A172 (cell line): ENCODE results near the gene KLF5. TPM values are rescaled to one million over a fixed set of nuclear protein-coding genes. Genes with fewer than 3 reads are reported as not detected.

Source experiments
- DNase-seq: peaks from one replicate; pipeline ENCODE4 v3.0.0-alpha.2; 2015; ENCODE audit warnings: low spot score
- total RNA-seq: library from RNA; depleted of rRNA; stranded (reverse); fragments of >200 nt; shearing (Covaris generic); gene quantifications from 2 replicates; pipeline ENCODE4 v1.2.3, GENCODE V29; 2014

KLF5 gene
- total RNA-seq, 1 experiment from 2014 or later, result 11.5 TPM

GRCh38 chr13:73059460-73060250, 850 bp downstream of the KLF5 start:
- DNase-seq, result peak; percentile 10

- peak; percentile 41 for DNase-seq
Measured at GRCh38 chr13:73060251-73061160, 1.7 kb downstream of the KLF5 start.

- no peak for DNase-seq
Measured at GRCh38 chr13:73061473-73061872, 2.7 kb downstream of the KLF5 start.

- DNase-seq, result no peak
Measured at GRCh38 chr13:73061876-73062275, 3.1 kb downstream of the KLF5 start.

GRCh38 chr13:73062468-73062867, 3.7 kb downstream of the KLF5 start:
- no peak for DNase-seq

- DNase-seq, result no peak
Measured at GRCh38 chr13:73063166-73063565, 4.4 kb downstream of the KLF5 start.

GRCh38 chr13:73065036-73065435, 6.2 kb downstream of the KLF5 start:
- no peak for DNase-seq

GRCh38 chr13:73065665-73066340, 7.0 kb downstream of the KLF5 start:
- DNase-seq, result no peak

- DNase-seq, result no peak
Measured at GRCh38 chr13:73069206-73069805, 10.5 kb downstream of the KLF5 start.

GRCh38 chr13:73070451-73071098, 11.8 kb downstream of the KLF5 start:
- no peak for DNase-seq

GRCh38 chr13:73072239-73072900, 13.6 kb downstream of the KLF5 start:
- DNase-seq, result no peak

GRCh38 chr13:73073050-73073449, 14.2 kb downstream of the KLF5 start:
- DNase-seq, result no peak

- no peak for DNase-seq
Measured at GRCh38 chr13:73074014-73074413, 15.2 kb downstream of the KLF5 start.

- DNase-seq, result no peak
Measured at GRCh38 chr13:73074926-73075325, 16.1 kb downstream of the KLF5 start.

GRCh38 chr13:73075546-73075945, 16.7 kb downstream of the KLF5 start:
- no peak for DNase-seq

GRCh38 chr13:73075954-73076353, 17.1 kb downstream of the KLF5 start:
- no peak for DNase-seq

- no peak for DNase-seq
Measured at GRCh38 chr13:73077865-73078264, 19.1 kb downstream of the KLF5 start.

GRCh38 chr13:73079359-73079758, 20.6 kb downstream of the KLF5 start:
- DNase-seq, result no peak

- no peak for DNase-seq
Measured at GRCh38 chr13:73081256-73081915, 22.6 kb downstream of the KLF5 start.

GRCh38 chr13:73082471-73082870, 23.7 kb downstream of the KLF5 start:
- DNase-seq, result no peak
